Activated CD4-positive, CD25-positive, alpha-beta regulatory T cell treated with anti-CD3 and anti-CD28 coated beads, Interleukin-2, amount 50 U/mL, for 24 hours (primary cell): Measurements from ENCODE around the gene ZRANB1.

Source experiments
- ATAC-seq, 2 donors: fragments of 150-1000 bp; cut with Tn5 transposase; one replicate each; pipeline ENCODE4 v1.10.0; 2021; ENCODE audit warnings: mild to moderate bottlenecking in 1 of 2, moderate library complexity in 1 of 2

ZRANB1 gene

DNA sequence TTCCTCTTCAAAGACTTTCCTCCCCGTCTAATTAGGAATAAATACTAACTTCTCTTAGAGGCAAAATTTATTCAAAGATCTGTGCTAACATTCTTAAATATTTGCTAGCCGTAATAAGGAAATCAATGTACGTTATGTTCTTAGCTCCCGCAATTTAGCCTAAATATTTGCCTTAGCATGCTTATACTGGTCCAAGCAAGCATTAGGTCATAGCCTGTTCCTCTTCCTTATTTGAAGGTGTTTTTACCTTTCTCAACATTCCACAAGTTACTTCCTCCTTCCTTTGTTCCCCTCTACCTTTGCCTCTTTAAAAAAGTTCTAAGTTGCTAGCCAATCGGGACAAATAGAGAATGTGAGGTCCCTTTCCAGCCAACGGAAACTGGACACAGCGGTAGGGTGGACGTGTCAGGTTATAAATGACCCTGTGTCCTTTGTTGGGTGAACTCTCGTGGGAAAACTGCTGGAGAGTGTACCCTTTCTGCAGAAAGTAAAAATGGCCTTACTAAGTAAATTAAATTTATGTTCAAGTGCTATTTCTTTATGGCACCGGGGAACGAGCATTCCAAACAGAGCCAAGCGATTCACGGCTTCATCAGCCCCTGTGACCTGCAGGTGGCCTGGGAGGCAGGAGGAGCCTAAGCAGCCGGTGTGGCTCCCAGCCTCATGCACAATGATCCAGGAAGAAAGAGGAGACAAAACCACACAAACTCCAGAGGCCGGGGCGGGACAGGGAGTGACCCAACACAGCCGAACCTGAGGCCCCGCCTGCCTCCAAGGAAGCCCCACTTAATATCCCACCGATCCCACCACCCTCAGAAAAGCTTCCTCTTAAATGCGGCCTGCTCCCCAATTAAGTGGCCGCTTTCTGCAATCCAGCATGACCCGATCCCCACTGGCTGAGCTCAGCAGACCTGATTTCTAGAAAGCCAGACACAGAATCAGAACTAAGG, 67.0 kb downstream of the ZRANB1 start:
- ATAC-seq = no peak

DNA sequence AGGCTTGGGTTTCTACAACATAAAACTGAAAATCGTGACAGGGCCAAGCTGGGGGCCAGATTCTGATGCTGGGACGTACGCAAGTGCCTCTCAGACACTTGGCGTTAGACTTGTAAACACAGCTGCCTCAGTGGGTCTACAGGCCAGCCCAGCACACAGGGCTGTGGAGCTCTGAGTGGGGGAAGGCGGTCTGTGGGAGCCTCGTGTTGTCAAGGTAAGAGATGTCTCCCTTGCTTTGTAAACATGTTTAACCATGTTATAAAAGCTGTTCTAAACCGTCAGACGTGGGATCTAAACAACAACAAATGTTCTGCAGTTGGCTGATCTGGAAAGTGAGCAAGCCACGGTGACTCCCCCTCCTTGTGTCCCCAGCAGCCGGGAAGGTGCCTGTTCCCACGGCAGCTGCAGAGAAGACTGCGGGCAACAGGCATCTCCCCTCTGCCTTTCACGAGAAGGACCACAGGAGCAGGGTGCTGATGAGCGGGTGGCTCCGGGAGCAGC, 67.8 kb downstream of the ZRANB1 start:
- ATAC-seq = no peak

DNA sequence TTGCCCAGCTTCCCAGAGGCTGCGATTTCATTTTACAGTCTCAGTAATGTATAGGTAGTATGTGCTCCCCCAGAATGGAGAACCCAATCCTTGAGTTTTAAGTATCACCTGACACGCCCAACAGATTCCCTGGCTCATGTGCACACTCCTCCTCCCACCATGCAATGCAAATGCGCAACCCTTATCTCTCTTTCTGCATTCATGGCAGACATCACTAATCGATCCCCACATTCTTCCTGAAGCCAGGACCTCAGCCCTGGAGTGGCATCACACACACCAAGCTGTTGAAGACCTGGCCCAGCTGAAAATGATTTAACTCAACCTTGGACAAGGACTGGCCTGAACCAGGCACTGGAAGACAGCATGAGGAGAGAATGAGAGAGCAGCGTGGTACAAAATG, 68.4 kb downstream of the ZRANB1 start:
- ATAC-seq = no peak

DNA sequence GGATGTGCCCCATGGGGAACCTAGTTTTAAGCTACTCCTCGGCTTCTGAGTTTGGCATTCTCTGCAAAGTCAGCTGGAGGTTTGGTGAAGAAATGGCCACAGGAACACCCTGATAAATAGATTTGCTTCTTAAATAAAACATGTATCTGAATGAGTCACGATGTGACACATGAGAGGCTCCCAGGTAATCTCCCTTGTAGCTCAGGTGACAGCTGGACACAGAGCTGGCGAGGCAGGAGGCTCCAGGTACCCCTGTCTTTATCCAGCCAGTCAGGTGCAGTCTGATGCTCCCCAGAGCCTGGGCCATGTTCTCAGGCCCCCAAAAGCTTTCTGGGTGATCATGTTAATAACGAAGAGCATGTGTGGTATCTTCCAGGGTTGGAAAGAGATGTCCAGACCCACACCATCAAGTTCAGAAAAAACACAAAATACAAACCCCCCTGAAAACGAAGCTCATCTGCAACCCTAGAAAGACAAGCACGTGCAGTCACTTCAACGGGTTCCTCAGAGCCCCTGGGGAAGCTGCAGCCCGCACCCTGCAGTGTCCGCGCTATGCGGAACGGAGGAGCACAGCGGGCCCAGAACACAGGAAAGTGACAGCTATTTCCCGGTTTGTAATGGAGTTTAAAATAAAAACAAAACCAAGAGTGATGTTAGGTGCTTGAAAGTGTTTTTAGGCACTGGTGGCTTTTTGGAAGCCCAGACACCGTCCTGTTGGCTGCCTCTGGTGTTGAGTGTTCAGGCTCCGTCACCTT, 69.4 kb downstream of the ZRANB1 start:
- ATAC-seq = no peak

DNA sequence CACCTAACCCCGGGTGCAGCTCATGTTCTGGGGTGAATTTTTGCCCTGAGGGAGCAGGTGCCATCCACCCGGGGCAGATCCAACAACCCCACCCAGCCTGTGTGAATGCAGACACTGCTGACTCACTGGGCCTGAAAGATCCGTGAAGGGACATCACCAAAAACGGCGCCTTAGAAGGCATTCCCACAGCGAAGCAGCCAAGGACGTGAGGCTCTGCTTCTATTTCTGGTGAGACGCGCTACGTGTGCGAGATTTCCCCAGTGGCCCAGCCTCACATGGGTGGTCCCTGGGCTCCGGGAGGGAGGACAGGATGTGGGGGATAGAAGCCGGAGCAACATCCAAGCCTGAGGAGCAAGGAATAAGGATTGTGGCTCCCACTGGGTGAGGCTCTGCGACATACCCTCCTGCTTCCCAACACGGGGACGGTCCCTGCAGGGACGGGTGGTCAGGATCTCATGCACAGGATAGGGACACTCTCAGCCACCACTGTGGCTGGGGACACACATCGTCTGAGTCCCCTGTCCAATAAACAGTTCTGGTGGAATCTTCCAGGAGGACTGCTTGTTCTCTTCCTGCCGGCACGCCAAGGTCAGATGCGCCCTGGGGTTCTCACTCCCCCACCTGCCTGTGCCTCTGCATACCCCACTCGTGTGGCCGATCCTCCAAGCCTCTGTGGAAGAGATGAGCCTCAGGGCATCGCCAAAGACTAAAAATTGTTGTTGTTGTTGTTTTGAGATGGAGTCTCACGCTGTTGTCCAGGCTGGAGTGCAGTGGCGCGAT, 70.2 kb downstream of the ZRANB1 start:
- ATAC-seq = no peak

DNA sequence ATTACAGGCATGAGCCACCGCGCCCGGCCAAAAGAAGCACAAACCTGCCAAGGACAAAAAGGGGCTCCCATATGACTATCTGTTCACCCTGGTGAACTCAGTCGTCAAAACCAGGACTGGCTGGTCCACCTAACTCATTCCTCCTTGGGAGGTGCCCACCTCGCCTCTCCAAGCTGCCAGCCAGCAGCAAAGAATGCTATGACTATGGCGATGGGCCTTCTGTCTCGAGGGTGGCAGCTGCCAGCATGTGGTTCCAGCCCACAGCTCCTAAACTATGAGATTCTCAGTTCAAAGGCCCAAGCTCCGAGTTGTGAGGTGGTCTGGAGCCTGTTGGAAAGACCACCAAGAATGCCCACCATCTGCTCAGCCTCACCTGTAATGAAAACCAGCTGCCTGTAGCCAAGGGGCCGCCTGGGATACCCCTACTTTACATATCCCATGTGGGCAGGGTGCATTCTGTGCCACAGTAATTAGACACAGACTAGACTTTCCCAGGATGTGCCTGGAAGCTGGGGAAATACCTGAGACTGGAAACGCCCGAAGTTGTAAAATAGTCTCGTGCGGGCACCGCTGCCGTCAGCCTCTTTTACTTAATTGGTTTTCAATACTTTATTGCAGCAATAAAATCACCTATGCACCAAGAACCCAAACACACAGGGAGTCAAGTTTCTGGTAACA, 71.1 kb downstream of the ZRANB1 start:
- ATAC-seq = no peak

DNA sequence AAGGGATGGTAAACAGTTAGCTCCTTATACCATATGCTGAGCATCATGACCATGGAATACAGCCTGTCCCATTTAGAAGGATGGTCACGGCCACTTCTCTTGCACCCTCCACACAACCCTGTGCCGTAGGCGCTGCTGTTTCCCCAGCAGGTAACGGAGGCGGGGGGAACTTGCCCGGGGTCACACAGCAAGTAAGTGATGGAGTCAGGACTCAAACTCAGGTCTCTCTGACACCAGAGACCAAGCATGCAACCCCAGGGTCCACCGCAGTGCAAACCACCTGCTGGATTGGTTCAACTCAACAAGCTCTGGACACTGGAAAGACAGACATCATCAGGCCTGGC, 71.6 kb downstream of the ZRANB1 start:
- ATAC-seq = no peak

DNA sequence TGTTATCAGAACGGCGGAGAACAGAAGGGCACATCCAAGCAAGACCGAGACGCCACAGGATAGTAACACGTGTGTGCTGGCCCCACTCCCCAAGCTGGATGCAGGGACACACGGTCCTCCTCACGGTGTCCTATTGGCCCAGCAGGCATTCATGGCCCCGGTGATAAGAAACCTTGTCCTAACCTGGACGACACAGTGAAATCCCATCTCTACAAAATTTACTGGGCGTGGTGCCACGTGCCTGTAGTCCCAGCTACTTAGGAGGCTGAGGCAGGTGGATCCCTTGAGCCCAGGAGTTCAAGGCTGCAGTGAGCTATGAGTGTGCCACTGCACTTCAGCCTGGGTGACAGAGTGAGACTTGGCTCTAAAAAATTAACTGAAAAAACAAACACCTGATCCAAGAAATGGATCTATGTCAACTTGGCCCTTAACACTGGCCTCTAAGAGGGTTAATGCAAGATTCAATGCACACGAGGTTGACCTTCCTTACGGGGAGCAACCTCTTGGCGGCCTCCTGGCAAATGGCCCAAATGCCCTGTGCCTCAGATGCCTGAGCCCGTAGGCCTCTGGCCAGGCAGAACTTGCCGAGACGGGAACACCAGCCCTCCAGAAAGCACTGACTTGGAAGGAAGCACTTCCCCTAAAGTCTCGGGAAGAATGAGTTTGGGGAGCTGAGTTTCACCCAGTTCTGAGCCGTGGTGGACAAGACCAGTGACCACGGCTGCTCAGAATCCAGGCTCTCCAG, 72.3 kb downstream of the ZRANB1 start:
- ATAC-seq = no peak

DNA sequence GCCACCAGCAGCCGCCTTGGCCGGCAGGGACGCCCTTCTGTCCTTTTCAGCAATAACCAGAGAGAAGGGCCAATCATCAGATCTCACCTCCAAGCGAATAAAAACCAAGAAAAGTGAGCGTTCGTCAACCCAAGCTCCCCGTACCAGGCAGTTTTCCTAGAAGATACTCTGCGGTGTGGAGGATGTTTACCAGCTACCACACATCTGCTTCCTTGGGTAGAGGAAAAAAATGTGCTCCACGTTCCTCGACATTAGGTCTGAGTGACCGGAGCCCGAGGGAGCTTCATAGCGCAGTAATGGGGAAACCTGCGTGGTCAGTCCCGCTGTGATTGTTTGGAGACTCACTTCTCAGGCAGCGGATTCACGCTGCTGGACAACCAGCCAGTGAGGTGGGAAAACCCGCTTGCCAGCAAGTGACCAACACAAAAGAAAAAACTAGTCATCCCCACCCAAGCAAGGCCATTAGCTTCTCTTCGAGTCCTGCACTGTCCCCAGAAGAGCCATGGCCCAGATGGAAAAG, 73.0 kb downstream of the ZRANB1 start:
- ATAC-seq = no peak

DNA sequence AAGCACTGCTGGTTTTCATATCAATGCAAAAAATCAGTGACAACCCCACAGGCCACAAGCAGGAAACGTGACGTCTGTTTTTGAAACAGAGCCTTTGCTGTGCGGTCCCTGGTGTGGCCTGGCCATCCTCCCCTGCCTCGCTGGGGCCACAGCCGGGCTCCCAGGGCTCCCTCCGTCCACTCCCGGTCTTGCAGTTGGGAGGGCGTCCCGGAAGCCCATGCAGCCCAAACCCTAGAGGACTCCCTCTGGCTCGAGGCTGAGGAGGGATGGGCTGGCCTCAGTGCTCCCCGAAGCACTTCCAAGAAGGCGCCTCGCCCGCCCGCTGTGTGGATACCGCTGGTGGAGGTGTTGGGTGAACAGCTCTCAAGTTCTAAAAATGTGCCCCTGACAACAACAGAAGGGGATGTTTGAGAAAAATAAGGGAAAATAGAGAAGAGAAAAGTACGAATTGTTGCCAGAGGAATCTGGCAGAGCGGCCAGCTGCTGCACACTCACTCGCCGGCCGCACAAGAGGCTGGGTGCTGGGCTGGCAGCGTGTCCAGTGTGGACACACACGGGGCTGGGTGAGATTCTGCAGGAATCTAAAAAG, 73.5 kb downstream of the ZRANB1 start:
- ATAC-seq = no peak

DNA sequence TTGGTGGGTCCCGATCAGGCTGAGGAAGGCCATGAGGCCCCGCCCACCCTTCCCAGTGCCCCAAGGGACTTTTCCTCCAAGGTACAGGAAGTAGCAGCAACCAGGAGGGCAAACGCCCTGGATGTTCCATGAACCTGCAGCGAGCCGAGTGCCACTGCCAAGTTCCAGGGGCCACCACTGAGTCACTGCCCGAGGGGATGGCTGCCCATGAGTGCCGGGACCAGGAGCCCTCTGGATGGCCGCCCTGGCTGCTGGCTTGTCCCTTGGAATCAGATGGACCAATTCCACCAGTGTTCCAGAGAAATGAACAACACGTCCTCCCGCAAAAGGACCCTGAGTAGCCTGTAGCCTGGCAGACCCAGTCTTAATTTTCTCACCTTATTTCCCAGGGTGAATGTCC, 74.2 kb downstream of the ZRANB1 start:
- ATAC-seq = no peak

DNA sequence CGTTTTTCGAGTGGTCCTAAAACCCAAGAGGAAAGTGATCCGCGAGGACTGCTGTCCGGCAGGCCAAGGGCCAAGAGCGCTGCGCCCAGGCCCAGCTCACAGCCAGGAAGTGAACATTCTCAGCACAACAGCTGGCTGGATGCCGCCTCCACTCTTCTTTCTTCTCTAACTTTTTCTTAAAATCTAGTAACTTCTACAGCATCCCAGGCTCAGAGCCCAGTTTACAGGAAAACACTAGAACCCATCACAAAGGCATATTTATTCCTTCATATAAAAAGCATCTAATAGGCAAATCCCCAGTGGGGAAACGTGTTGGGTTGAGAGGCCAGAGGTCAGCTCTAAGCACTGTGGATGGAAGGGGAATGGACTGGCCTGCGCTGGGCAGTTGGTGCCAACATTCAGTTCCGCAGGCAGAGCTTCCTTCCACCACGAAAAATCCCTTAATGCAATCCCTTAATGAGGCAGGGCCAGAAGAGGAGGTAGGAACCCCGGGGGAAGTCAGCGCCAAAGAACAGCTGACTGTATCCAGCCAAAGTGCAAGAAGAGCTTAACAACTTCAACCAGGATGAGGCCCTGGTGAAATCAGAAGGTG, 74.8 kb downstream of the ZRANB1 start:
- ATAC-seq = no peak

DNA sequence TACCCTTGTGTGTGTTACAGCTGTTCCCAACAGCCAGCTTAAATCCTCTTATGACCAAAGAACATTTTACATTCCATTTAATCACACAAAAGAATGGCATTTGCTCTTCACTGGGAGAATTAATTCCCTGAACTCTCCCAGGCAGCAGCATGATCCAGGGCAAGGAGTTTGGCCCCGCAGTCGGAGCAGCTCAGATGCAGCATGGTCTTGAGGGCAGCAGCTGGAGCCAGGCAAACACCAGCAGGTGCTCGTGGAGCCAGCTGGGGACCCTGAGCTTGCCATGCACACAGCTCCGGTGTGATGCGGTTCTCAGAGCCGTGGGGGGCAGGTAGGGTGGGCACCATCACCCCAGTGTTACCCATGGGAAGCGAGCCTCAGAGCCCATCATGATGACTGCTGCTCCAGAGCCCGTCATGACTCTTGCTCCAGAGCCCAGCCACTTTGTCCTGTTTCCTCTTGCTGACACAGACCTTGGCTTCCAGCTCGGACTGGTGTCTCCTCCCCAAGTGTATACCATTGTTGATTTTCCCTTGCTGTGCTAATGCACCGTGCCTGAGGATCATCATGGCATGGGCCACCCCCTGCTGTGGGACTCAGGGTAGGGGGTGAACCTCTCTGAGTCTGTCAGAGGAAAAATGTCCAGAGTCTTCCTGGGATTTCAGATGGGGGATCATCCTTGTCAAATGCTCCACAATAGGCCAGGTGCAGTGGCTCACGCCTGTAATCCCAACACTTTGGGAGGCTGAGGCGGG, 75.8 kb downstream of the ZRANB1 start:
- no peak for ATAC-seq

DNA sequence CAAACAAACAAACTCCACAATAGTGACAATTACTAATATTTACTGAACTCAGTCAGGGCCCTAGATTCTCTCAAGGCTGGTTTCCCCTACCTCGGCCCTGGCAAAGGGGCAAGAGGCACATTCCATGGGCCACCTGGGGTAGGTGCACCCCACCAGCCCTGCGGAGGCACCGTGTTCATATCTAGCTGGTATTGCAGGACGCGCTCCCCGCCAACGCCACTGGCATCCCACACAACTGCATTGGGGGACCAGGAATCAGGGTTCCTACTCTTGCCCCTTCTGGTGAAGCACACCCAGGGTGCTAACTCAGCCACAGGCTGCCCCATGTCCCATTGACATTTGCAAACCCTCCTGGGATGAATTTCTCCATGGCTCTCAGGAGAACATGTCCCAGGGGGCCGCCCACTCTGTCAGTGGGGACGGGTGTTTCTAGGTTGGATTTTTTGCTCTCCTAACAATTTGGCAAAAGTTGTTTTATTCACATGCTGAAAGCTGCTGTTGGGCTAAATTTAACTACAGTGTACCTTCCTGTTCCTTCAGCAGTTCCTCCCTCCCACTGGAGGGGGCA, 76.7 kb downstream of the ZRANB1 start:
- ATAC-seq = no peak

DNA sequence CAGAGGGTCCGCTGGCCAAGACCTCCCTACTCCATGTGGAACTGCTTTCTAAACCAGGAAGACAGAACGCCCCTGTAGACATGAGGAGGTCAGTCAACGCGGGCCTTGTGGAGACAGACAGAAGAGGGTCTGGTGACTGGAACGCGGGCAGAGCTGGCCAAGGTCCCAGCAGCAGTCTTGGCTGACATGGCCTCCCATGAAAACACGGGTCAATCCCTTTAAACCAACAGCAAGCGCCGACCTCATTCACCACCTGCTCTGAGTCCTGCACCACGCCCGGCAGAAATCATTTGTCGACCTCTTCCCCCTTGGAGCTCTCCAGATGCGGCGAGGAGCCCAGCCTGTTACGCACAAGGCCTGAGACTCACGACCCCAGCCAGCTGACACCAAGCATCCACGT, 78.5 kb downstream of the ZRANB1 start:
- ATAC-seq = no peak

DNA sequence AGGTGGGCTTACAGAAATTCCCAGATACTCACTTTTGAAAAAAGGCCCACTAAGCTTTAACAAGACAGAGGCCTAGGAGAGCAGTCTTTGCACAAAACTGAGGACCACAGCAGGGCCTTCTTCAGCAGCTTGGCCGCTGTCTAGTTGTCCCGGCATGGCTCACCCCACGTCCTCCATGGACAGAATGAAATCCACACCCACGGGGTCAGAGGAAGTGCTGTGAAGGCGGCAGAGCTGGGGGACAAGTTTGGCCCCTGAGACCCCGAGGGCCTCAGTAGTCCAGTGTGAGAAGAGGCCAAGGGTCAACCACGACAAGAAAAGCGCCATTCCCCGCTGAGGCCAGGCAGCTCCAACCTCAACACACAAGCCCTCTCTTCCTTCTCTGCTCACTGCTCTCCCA, 78.9 kb downstream of the ZRANB1 start:
- no peak for ATAC-seq

DNA sequence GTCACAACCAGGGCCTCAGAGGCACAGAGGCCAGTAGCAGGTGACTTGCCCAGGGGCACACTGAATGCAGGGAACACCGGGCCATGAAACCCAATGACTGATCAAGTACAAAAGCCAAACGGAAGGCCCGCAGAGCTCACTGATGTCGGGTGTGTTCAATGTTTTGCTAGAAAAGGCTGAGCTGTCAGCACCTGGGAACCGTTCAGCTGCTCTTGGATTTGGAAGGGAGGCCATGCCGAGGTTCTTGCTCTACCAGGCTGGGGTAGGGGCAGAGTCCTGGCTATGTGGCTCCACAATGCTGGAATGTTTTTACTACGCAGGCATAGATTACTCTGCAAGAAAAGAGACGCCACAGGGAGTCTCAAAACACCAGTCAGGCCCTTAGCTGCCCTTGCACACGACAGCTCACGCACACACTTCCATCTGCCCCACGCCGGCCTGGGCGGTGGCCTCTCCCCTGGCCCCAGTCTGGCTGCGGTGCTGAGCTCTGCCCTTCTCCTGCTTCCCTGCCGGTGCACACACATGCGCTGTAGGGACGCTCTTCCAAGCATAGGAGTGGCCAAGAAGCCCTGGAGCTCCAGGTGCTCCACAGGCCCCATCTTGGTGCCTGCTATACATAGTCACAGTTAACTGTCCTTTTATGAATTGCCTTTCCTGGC, 79.9 kb downstream of the ZRANB1 start:
- no peak for ATAC-seq

DNA sequence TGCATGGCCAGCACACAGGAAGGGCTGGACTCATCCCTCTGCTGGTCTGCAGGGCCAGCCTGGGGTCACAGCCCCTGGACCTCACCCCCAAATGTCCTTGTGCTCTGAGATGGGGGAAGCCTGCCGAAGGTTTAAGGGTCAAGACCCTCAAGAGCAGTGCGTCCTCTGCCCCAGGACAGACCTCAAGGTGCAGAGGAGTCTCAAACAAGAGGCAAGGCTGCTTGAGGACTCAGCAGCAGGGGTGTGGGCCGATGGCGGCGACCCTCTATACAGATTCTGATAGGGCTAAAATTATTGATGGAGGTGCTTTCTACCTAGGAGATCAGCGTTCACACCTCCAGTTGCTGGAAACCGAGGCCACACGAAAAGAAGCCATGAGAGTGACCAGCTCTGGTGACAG, 80.7 kb downstream of the ZRANB1 start:
- no peak for ATAC-seq

DNA sequence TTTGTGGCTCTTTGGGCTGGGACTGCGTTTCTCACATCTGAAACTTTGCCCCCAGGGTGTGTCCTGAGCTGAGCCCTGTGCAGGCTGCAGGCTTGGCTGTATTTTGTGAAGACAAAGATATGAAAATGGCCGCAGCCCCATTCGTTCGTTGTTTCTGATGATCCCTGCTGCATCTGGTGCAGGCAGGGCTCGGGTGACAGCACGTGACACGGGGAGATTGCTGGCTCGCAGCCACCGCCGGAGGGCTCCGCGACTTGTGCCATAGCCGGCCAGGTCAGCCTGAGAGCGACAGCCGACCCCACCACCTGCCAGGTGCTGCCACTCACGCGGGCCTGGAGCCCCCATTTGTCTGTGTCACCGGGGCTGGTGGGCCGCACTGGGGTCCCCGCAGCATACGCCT, 81.3 kb downstream of the ZRANB1 start:
- ATAC-seq = no peak
